DND-41 (cell line): ENCODE results near the gene PDE4D.
A peak's percentile ranks its signal among the peaks of the same experiment; 100 is the strongest.

ENCODE experiments used
- ATAC-seq: fragments of 200-7000 bp; cut with Tn5 transposase; 3 replicates; pipeline ENCODE4 v1.9.1; 2021; ENCODE audit warnings: low read depth; ENCODE audit not compliant: insufficient read depth
- DNase-seq: peaks from one replicate; pipeline ENCODE4 v3.0.0-alpha.2; 2020
- H2AFZ ChIP-seq: 2 replicates; pipeline ENCODE4 v1.6.0; 2012; ENCODE audit warnings: low read depth, low read length
- H3K27ac ChIP-seq: 2 replicates; pipeline ENCODE4 v1.5.1; 2012; ENCODE audit warnings: low read length, inconsistent platforms
- H3K27me3 ChIP-seq: fragments of 200-600 bp; sonication (generic); 2 replicates; pipeline ENCODE4 v1.6.0; 2012; ENCODE audit warnings: low read length, mild to moderate bottlenecking, inconsistent platforms; ENCODE audit not compliant: insufficient read depth, poor library complexity
- H3K36me3 ChIP-seq: 2 replicates; pipeline ENCODE4 v1.5.1; 2012; ENCODE audit warnings: low read length, inconsistent platforms; ENCODE audit not compliant: insufficient read depth
- H3K4me1 ChIP-seq: 2 replicates; pipeline ENCODE4 v1.5.1; 2012; ENCODE audit warnings: mild to moderate bottlenecking, low read length; ENCODE audit not compliant: insufficient read depth
- H3K4me2 ChIP-seq: 2 replicates; pipeline ENCODE4 v1.6.0; 2012; ENCODE audit warnings: mild to moderate bottlenecking, moderate library complexity, low read length, inconsistent platforms; ENCODE audit not compliant: insufficient read depth
- H3K4me3 ChIP-seq, 2 experiments: fragments of 200-600 bp in 1 of 2; shearing (Covaris generic) in 1 of 2; 2 replicates each; pipeline ENCODE4 v1.5.1; 2012 to 2016; ENCODE audit warnings: inconsistent platforms in 2 of 2, low read length in 2 of 2, mild to moderate bottlenecking in 2 of 2, low read depth in 1 of 2, moderate library complexity in 1 of 2
- H3K79me2 ChIP-seq: 2 replicates; pipeline ENCODE4 v1.6.0; 2012; ENCODE audit warnings: low read length, inconsistent platforms; ENCODE audit not compliant: insufficient read depth
- H3K9ac ChIP-seq: 2 replicates; pipeline ENCODE4 v1.6.0; 2012; ENCODE audit warnings: low read depth, mild to moderate bottlenecking, inconsistent platforms, low read length, moderate library complexity
- H3K9me3 ChIP-seq: 2 replicates; pipeline ENCODE4 v1.5.1; 2012; ENCODE audit warnings: low read length, moderate library complexity, mild to moderate bottlenecking, inconsistent platforms; ENCODE audit not compliant: insufficient read depth, severe bottlenecking
- H4K20me1 ChIP-seq: 2 replicates; pipeline ENCODE4 v1.6.0; 2012; ENCODE audit warnings: low read length; ENCODE audit not compliant: insufficient read depth
- CTCF ChIP-seq: IDR thresholded peaks from 2 replicates; pipeline ENCODE4 v1.5.1; 2012; ENCODE audit warnings: borderline replicate concordance, low read length, moderate library complexity, mild to moderate bottlenecking; ENCODE audit not compliant: poor library complexity, severe bottlenecking; ENCODE audit errors: extremely low read depth
- EZH2 ChIP-seq: IDR thresholded peaks from 3 replicates; pipeline ENCODE4 v1.6.1; 2012; ENCODE audit warnings: borderline replicate concordance, low read depth, mild to moderate bottlenecking, moderate library complexity, low read length, inconsistent platforms; ENCODE audit not compliant: severe bottlenecking

Gene PDE4D

GRCh38 chr5:59391576-59391975, 501.9 kb downstream of the PDE4D start:
- H3K9ac ChIP-seq, result no peak overlapping the region
- DNase-seq (no peak), ATAC-seq (no peak)
- H2AFZ ChIP-seq, result no peak overlapping the region
- no peaks in the 10 kb centered on the region for H3K9me3 ChIP-seq
- TF ChIP-seq EZH2, result no peak
- no peak for TF ChIP-seq CTCF
- no peaks in the 10 kb centered on the region for H3K36me3 ChIP-seq
- H3K4me3 ChIP-seq, result no peak overlapping the region
- H3K27me3 ChIP-seq, result no peaks in the 10 kb centered on the region
- no peaks in the 10 kb centered on the region for H3K79me2 ChIP-seq
- no peaks in the 10 kb centered on the region for H3K4me1 ChIP-seq
- H3K4me2 ChIP-seq, result no peak overlapping the region
- no peak overlapping the region for H3K27ac ChIP-seq
- H4K20me1 ChIP-seq, result no peaks in the 10 kb centered on the region

DNA sequence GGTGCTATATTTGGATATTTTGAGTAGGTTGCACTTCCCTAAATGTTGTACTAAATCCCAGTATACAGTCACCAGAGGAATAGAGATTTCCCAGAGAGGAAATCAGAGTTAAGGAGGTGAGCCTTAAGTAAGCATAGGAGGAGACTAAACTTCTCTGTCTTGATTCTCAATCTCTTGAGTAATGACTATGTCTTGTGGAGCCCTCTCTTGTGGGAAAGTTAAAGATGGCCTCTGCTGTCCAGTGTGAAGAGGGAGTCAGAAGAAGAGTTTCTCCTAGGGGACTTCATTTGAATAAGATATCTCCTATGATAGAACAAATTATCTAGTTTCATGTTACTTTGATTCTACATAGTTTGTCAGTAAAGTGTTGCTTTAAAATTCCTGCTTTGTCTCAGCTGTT, 502.5 kb downstream of the PDE4D start:
- Histone ChIP-seq H3K4me1 (no peaks in the 10 kb centered on the region), H3K27me3 (no peaks in the 10 kb centered on the region), H4K20me1 (no peaks in the 10 kb centered on the region), H3K79me2 (no peaks in the 10 kb centered on the region), H3K4me3 (no peak overlapping the region), H3K4me2 (no peak overlapping the region), H3K9me3 (no peaks in the 10 kb centered on the region), H3K36me3 (no peaks in the 10 kb centered on the region), H3K9ac (no peak overlapping the region), H2AFZ (no peak overlapping the region), H3K27ac (no peak overlapping the region)
- ATAC-seq (no peak), DNase-seq (no peak)
- TF ChIP-seq EZH2, result no peak
- no peak for TF ChIP-seq CTCF

GRCh38 chr5:59390074-59390659, 503.4 kb downstream of the PDE4D start:
- Histone ChIP-seq H3K4me2 (no peak overlapping the region), H3K79me2 (no peaks in the 10 kb centered on the region), H3K36me3 (no peaks in the 10 kb centered on the region), H3K27me3 (no peaks in the 10 kb centered on the region), H3K9ac (no peak overlapping the region), H3K9me3 (no peaks in the 10 kb centered on the region), H3K4me3 (no peak overlapping the region), H2AFZ (no peak overlapping the region), H3K27ac (no peak overlapping the region), H4K20me1 (no peaks in the 10 kb centered on the region), H3K4me1 (no peaks in the 10 kb centered on the region)
- ATAC-seq, result no peak
- DNase-seq, result no peak
- TF ChIP-seq EZH2 (no peak), CTCF (peak; percentile 69)

- TF ChIP-seq CTCF (no peak), EZH2 (no peak)
- Histone ChIP-seq H3K4me1 (no peaks in the 10 kb centered on the region), H3K4me3 (no peak overlapping the region), H3K79me2 (no peaks in the 10 kb centered on the region), H4K20me1 (no peaks in the 10 kb centered on the region), H3K4me2 (no peak overlapping the region), H3K9me3 (no peaks in the 10 kb centered on the region), H3K9ac (no peak overlapping the region), H3K27ac (no peak overlapping the region), H3K36me3 (no peaks in the 10 kb centered on the region), H3K27me3 (no peaks in the 10 kb centered on the region), H2AFZ (no peak overlapping the region)
- DNase-seq (no peak), ATAC-seq (no peak)
Measured at GRCh38 chr5:59387127-59387526, 506.4 kb downstream of the PDE4D start.
